Astrocyte of the spinal cord (primary cell): ENCODE measurements around the gene OGDH.

Experiments used
- DNase-seq: peaks from one replicate; pipeline ENCODE4 v3.0.0; 2011; ENCODE audit warnings: low read depth, low spot score
- H3K4me3 ChIP-seq: 2 replicates; pipeline ENCODE4 v1.5.1; 2011; ENCODE audit warnings: low read depth, mild to moderate bottlenecking, low read length, moderate library complexity
- CTCF ChIP-seq: IDR thresholded peaks from 2 replicates; pipeline ENCODE4 v1.5.1; 2012; ENCODE audit warnings: low read depth, mild to moderate bottlenecking, low read length, inconsistent platforms
- in situ Hi-C: cut with HindIII; loops from 2 replicates; pipeline ENCODE4 v1.10.0; 2017; ENCODE audit warnings: low sequenced_read_pairs

OGDH gene

GRCh38 chr7:44678101-44678470 is 71.7 kb downstream of the OGDH start:
- in situ Hi-C loops = no loop called here
- H3K4me3 ChIP-seq = no peak overlapping the region
- TF ChIP-seq CTCF = no peak
- no peak for DNase-seq

- DNase-seq = peak; percentile 12
- no peak for TF ChIP-seq CTCF
- in situ Hi-C loops = no loop called here
- no peak overlapping the region for H3K4me3 ChIP-seq
These were observed 72.2 kb downstream of the OGDH start for GRCh38 chr7:44678471-44679179.

- DNase-seq = no peak
- H3K4me3 ChIP-seq = no peak overlapping the region
- in situ Hi-C loops = no loop called here
- TF ChIP-seq CTCF = no peak
These were observed 75.2 kb downstream of the OGDH start for GRCh38 chr7:44681645-44682044.

DNA sequence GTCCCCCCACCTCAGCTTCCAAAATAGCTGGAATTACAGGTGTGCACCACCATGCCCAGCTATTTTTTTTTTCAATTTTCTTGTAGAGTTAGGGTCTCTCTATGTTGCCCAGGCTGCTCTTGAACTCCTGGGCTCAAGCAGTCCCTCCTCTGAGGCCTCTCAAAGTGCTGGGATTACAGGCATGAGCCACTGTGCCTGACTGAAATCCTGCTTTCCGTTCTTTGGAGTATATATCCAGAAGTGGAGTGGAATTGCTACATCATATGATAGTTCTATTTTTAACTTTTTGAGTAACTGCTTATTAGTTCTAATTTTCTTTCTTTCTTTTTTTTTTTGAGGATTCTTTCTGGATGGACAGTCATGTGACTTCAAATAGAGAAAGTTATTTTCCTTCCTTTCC is 79.3 kb downstream of the OGDH start:
- in situ Hi-C loops = no loop called here
- H3K4me3 ChIP-seq = no peak overlapping the region
- TF ChIP-seq CTCF = no peak
- DNase-seq = no peak

- no peak overlapping the region for H3K4me3 ChIP-seq
- no peak for DNase-seq
- in situ Hi-C loops = no loop called here
- TF ChIP-seq CTCF = no peak
These were observed 83.0 kb downstream of the OGDH start for GRCh38 chr7:44689427-44689826.

DNA sequence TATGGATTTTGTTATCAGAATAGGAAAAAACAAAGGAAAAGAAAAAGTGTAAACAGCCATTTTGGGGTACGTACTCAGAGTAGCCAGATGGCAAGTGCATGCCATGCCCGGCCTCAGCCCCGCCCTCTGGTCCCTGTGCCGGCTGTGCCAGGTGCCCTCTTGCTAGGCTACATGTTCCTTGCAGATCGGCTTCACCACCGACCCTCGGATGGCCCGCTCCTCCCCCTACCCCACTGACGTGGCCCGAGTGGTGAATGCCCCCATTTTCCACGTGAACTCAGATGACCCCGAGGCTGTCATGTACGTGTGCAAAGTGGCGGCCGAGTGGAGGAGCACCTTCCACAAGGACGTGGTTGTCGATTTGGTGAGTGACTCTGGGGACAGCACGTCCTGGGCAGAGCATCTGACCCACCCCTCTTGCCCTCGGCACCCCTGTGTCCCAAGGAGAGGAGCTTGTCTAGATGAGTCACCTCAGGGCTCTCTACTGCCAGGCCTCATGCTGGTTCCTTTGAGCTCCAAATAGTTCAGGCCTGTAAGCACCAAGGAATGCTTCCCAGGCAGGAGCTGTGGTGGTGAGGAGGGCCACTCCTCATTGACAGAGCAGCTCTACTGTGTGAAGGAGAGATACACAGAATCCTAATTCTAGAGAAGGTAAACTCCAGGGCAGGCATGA is 87.3 kb downstream of the OGDH start:
- no peak overlapping the region for H3K4me3 ChIP-seq
- DNase-seq = peak; percentile 89
- in situ Hi-C loops = no loop called here
- TF ChIP-seq CTCF = no peak
